NCI-H446 treated with DMSO at 0.1 percent for 48 hours (cell line): Measurements from ENCODE around the gene TLE4.
"Not testable (repeated sequence)": the region's sequence is repeated elsewhere in the genome, so short reads cannot be mapped to it uniquely, and the experiment has no call there.

Experiments
- DNase-seq: peaks from one replicate; lab custom pipeline; 2025; lab: John Stamatoyannopoulos, UW

Gene TLE4

DNA sequence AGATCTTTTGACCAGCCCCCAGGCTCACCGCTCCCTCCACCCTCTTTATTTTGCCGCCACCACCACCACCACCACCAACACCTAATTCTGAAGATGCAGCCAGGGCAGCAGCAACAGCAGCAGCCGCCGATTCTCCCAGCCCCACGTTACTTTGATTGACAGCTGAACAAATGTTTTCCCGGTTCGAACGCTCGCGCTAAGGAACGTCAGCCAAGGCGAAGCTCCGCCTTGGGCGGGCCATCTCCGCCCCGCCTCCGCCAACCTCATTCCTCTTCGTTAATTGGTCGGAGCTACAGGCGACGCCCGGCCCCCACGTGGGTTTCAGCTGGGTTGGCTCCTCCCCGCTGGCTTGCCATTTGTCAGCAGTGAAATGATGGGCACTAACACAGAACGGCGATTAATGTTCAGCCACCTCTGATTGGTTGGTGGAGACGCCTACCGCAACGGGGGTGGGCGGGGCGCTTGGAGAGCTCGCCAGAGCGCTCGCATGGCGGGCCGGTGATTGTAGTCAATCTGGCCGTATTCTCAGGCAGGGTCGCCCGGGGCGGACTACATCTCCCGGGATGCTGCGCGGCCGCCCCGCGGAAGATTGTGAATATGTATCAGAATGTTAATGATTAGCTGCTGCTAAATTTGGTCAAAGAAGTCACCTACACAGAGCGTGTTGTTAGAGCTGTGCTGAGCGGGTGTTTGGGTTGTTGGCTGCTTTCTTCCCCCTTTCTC, at the start of gene TLE4:
TSS of gene TLE4 (plus strand) at position 657 of the 723 bp plus-strand sequence. CDS start 826 bp downstream, outside the sequence.
- peak; percentile 95 for DNase-seq

DNA sequence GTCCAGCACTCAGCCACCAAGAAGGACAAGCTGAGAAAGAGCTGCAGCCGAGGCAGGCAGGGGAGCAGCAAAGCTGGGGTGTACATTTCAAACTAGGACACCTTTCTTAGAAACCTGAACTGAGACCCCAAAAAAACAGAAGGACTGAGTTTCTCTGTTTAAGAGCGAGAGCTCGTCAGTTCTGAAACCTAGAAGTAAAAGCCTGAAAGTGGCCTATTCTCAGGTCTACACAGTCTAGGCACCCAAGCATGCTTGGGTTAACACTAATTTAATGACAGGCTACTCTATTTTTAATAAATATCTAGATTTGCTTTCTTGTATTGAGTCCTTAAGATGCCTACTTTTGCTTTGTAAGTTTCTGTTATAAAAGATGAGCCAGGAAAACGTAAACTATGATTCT, 49.0 kb upstream of the TLE4 start:
- no peak for DNase-seq

DNA sequence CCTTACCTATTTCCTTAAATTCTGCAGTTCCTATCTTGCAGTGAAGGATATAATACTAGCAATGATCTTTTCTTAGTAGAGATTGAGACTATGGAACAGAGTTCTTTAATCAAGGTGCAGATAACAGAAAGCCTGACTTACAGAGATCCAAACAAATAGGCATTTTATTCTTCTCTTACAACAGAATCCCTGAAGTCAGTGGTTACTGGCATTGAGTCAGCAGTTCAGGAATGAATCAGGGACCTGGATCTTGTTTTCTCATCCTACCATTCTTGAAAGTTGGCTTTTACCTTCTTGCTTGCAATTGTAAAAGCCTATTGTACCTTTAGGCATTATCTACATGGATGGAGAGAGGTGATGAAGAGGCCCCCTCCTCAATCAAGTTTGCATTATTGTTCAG, 47.5 kb upstream of the TLE4 start:
- no peak for DNase-seq

DNA sequence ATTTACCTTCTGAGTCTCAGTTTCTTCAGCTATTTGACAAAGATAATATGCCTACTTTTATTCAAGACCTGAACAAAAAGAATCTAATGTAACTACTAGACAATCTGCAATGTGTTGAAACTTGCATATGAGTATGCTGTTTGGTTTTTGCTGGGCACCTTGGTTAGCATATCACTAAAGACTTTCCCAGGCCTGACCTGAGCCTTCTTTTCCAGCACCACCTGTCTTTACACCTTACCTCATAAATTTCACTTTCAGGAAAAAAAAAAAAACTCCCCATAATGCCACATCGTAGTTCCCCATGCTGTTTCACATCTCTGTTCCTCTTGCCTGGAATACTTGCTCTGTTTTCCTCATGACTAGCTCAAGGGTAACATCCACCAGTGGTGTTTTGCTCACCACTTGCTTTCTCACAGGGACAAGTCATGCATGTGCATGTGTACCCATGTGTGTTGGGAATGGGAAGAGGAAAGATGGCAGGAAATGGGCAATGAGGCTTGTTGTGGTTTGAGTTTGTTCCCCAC, 45.6 kb upstream of the TLE4 start:
- DNase-seq, result no peak

DNA sequence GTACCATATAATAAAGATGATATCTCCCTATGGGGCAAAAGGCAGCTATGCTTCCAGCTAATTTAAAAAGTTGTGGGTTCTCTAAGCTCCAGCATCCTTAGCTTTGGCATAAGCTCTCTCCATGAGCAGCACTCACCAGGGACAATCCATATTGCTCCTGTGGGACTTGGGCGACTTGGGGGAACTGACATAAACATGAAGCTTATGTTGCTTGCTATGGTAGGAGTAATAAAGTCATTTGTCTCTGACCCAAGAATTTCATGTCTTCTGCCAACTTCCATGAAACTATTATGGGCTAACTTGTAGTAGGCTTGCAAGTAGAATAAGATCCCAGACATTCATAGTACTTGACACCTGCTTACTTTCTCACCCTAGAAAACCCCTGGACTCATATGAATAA, 36.2 kb upstream of the TLE4 start:
- DNase-seq, result no peak

- DNase-seq, result no peak
Measured at GRCh38 chr9:79537838-79538237, 33.9 kb upstream of the TLE4 start.

GRCh38 chr9:79542735-79543620, 28.8 kb upstream of the TLE4 start:
- DNase-seq, result no peak

DNA sequence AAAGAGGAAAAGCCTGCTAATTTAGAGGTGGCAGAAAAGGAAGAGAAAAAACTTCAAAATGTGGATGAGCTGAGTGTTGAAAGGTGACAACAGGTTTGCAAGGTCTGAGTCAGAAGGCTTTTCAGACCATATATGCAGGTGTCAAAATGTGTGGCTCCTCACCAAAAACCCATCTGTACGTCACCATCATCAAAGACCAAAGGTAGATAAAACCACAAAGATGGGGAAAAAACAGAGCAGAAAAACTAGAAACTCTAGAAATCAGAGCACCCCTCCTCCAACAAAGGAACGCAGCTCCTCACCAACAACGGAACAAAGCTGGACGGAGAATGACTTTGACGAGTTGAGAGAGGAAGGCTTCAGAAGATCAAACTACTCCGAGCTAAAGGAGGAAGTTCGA, 27.4 kb upstream of the TLE4 start:
- DNase-seq, result not testable (repeated sequence)

- no peak for DNase-seq
Measured at GRCh38 chr9:79551586-79551985, 20.2 kb upstream of the TLE4 start.

DNA sequence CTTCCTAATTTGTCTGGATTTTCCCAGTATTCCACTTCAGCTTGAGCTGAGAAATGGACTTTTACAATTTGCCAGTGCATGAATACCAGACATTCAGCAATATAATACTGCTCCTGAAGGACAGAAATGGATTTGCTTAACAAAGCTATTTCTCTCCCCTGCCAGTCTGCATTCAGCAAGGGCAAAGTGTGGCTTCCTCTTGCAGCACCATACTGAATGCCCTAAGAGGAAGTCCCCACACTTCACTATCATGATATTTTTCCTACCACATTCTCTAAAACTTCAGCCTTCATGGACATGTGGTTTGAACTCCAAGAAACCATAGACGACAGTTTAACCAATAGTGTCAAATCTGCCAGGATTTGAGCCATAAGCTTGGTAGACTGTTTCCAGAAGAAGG, 19.8 kb upstream of the TLE4 start:
- no peak for DNase-seq

DNA sequence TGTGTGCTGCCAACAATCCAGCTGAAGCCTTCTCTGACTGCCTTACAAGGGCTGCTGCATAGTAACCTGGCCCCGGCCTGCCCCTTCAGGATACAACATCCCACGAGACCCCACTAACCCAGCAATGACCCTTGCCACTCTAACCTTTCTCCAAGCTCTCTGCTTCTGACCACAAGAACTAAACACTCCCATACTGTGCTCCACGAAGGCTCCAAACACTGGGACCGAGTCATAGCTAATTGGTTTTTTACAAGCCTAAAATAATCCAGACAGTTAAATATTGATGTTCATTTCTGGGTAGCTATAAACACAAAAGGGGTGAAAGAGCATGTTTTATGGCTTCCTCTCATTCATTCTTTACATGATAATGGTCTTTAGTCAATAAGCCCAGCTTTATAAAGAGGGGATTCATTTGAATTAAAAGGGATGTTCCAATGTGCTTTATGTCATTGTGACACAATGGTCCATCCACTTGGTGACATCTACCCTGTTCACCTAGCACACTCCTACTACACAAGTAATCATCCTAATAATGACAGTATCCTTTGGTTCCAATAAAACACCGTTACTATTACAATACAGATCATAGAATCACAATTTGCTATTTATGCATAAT, 16.2 kb upstream of the TLE4 start:
- DNase-seq, result no peak

DNA sequence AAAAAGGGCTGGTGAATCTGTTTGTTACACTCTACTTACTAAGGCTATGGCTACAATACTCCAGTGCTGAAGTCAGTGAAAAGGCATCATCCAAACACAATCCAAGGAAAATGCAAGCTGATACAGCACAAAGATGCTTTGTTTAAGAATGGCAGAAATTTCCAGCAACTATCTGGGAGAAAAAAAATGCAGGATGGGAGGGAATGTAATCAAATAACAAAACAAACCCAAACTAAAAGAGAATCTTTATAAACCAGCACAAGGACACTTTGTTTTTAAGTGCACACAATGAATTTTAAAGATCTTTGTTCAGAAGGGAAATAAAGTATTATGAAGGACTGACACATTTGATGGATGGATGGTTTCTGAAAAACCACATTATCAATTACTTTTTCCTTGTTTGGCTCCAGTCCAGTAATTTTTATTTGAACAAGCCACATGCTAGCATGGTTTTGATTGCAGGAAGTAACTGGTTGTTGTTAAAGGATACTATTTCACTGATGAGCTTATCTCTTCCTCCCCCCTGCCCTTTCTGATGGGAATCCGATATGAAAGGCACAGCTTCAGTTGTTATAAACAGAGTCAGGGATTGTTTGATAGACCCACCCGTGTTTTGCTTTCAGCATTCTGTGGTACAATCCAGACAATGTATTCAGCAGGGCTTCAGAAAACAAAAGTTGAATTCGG, 12.1 kb upstream of the TLE4 start:
- no peak for DNase-seq

- DNase-seq, result no peak
Measured at GRCh38 chr9:79562749-79563386, 8.9 kb upstream of the TLE4 start.

DNA sequence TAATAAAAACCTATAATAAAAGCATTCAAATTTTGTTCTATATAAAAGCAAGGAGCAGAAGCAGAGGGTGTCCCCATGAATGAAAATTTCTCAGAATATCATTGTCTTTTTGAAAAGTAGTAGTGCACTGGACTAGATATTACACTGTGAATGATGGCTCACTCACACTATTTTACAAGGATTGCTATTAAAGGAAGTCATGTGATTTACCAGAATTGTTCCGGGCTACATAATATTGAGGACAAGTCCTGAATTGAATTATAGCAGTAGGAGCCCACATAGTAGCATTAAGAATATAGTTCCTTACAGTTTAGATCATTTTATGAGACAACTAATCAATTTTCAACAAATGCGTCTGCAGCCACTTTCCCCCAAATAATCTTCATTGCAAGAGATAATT, 7.7 kb upstream of the TLE4 start:
- DNase-seq, result no peak

GRCh38 chr9:79565245-79565644, 6.5 kb upstream of the TLE4 start:
- DNase-seq, result no peak

DNA sequence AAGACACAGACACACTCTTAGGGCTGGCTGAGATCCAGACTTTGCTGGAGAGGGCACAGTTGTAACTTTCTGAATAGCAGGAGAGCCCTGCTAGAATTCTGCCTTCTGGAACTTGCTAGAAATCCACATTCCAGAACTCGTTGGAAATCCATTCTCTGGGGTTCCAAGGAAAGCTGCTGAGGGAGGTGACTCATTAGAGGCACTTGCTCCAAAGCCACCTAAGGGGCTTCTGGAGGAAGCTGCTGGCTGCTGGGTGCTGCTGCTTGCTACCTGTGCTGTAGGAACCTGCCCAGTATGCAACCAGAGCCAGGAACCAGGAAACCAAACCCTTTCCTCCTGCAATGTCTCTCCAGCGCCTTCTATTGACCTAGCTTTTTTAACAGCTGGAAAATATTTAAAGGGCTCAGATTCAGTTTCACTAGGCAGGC, 4.1 kb upstream of the TLE4 start:
- no peak for DNase-seq

DNA sequence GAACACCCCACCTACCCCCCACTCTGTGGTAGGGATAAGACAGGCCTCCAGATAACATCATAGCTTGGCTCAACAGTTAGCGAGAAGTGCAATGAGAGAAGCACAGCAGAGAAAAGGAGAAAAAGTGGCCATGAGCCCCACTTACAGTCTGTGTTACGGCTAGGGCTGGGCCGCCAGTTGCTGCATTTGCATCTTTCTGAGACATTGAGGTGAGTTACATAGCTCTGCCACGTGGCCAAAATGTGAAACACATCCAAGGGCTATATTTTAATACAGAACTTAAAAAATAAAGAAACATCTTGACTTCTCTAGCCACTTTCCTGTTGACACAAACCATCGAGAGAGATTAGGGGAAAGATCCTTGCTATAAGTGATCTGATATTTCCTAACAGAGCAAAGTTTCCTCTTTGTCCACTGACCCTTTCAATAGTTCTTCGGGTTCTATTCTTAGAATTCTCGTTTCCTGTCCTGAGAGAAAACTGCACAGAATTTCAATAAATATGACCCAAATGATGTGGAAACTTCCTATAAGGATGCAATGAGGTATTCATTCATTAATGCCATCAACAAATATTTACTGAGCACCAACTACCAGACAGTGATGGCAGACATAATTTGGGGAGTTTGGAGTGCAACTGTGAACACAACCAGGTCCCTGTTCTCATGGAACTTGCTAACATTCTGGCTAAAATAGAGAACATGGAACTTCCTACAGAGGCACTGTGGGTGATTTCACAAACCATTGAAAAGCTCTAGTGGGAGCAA, 3.2 kb upstream of the TLE4 start:
- no peak for DNase-seq

- no peak for DNase-seq
Measured at GRCh38 chr9:79569814-79570447, 1.8 kb upstream of the TLE4 start.

DNA sequence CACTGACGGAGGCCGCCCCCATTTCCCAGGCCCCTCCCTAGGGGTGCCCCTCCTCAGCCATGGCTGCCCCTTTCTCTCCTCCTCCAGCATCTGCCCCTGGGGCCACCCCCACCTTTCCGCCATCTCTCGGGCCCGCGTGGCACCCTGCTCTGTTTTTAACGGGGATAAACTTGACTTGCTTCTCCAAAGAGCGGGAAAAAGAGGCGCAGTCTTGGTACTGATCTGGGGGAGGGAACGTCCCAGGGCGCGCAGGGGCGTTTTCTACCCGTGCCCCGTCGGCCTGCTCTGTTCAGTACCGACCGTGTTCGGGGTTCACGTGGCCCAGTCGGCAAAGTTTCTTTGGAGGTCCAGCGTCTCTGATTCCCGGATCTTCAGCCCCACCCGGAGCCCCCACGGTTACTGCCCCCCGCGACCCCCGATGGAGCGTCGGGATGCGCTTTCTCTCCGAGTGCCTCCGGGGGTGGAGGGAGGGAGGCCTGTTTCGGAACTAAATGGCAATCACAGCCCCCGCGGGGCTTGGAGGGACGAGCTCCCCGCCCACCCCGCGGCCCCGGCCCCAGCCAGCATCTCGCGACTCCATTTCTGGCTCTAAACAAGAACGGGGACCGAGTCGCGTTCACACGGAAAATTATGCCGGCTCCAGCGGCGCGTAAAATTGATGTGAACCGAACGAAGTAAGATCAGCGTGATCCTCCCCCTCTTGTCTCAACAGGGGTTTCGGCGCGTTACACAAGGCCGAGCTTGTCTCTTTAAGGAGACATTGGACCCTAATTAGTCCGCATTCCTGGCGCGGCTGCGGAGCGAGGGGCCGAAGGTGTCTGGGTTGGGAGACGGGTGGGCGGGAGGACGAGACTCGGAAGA, 1.1 kb upstream of the TLE4 start:
- no peak for DNase-seq
